Body of pancreas (tissue), 4 donors: ENCODE results near the gene PDE4D.

Experiments
- CTCF ChIP-seq, 7 experiments: fragments of 450-650 bp in 4 of 7; fragments of 200-600 bp in 3 of 7; sonication (generic) in 3 of 7; IDR thresholded peaks; one replicate each; pipeline ENCODE4 v1.5.1; 2016 to 2019; ENCODE audit warnings: antibody characterized with exemption in 7 of 7
- POLR2A ChIP-seq, 3 donors: fragments of 450-650 bp; IDR thresholded peaks; one replicate each; pipeline ENCODE4 v1.6.1; 2016; ENCODE audit warnings: antibody characterized with exemption in 3 of 3, mild to moderate bottlenecking in 2 of 3

DNA sequence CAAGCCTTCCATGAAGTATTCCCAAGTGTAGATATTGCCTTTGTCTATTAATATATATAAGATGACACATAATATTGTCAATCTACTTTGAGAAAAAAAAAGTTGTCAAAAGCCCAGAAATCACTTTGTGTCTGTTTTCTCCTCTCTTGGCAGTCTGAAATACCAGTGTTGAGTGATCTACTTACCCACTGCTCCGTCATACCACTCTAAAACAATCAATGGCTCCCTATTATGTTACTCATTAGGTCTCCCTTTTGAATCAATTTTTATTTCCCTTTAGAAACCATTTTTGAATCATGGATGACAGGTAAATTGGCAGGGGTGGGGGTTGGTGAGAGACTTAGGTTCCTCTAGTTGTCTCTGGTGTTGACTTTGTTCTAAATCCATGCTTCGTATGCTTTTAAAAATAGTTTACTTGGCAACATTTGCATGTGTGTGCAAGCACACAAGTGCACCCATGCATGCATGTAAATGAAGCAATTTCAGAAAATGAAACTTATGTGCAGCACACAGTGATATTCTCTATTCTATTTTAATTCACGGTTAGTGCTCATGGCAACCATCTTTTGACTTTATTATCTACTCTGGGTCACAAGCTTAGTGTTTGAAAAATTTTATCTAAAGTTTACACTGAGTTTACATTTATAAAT is 931.8 kb downstream of the PDE4D start:
- TF ChIP-seq CTCF (IDR thresholded peaks at IDR 0.05) (no peak), POLR2A (IDR thresholded peaks at IDR 0.05) (no peak)
